NCI-H2196 (cell line): ENCODE data around the gene FMN1.

Experiments used
- DNase-seq: peaks from one replicate; lab custom pipeline; 2025; ENCODE audit not compliant: unreplicated experiment; lab: John Stamatoyannopoulos, UW

Gene FMN1

GRCh38 chr15:33068511-33068990, 126.0 kb downstream of the FMN1 start:
- DNase-seq: peak; percentile 40

- DNase-seq: no peak
These were observed 126.5 kb downstream of the FMN1 start for GRCh38 chr15:33068007-33068481.

GRCh38 chr15:33067456-33067855, 127.1 kb downstream of the FMN1 start:
- DNase-seq: no peak

- no peak for DNase-seq
These were observed 127.9 kb downstream of the FMN1 start for GRCh38 chr15:33066584-33066983.

GRCh38 chr15:33064878-33065277, 129.6 kb downstream of the FMN1 start:
- no peak for DNase-seq

- DNase-seq: no peak
These were observed 135.3 kb downstream of the FMN1 start for GRCh38 chr15:33059184-33059583.

GRCh38 chr15:33057845-33058244, 136.7 kb downstream of the FMN1 start:
- no peak for DNase-seq

GRCh38 chr15:33055962-33056361, 138.6 kb downstream of the FMN1 start:
- DNase-seq: no peak

GRCh38 chr15:33051528-33051927, 143.0 kb downstream of the FMN1 start:
- DNase-seq: no peak

GRCh38 chr15:33048255-33048654, 146.3 kb downstream of the FMN1 start:
- no peak for DNase-seq

- no peak for DNase-seq
These were observed 147.4 kb downstream of the FMN1 start for GRCh38 chr15:33047077-33047476.

GRCh38 chr15:33046329-33046728, 148.2 kb downstream of the FMN1 start:
- no peak for DNase-seq

- peak; percentile 4 for DNase-seq
These were observed 149.3 kb downstream of the FMN1 start for GRCh38 chr15:33045066-33045810.

- no peak for DNase-seq
These were observed 149.9 kb downstream of the FMN1 start for GRCh38 chr15:33044598-33044997.

GRCh38 chr15:33043636-33044035, 150.9 kb downstream of the FMN1 start:
- DNase-seq: no peak

- DNase-seq: no peak
These were observed 154.0 kb downstream of the FMN1 start for GRCh38 chr15:33040496-33040895.

- no peak for DNase-seq
These were observed 159.9 kb downstream of the FMN1 start for GRCh38 chr15:33034588-33034987.

- no peak for DNase-seq
These were observed 162.5 kb downstream of the FMN1 start for GRCh38 chr15:33032053-33032452.

GRCh38 chr15:33031324-33031821, 163.1 kb downstream of the FMN1 start:
- DNase-seq: no peak

- DNase-seq: no peak
These were observed 164.2 kb downstream of the FMN1 start for GRCh38 chr15:33030315-33030714.

GRCh38 chr15:33029109-33029652, 165.3 kb downstream of the FMN1 start:
- DNase-seq: no peak

- DNase-seq: no peak
These were observed 166.0 kb downstream of the FMN1 start for GRCh38 chr15:33028495-33028894.
